Breast epithelium (tissue), 4 donors: ENCODE results near the gene SNRK. TPM values are rescaled to one million over a fixed set of nuclear protein-coding genes. Genes with fewer than 3 reads are reported as not detected.

ENCODE experiments used
- DNase-seq, 2 donors: peaks; one replicate each; pipeline ENCODE4 v3.0.0-alpha.2; 2019; ENCODE audit warnings: low spot score in 2 of 2
- H3K27ac ChIP-seq, 2 donors: fragments of 200-600 bp; sonication (generic) in 1 of 2; one replicate each; pipeline ENCODE4 v1.5.1; 2016 to 2019; ENCODE audit warnings: mild to moderate bottlenecking in 1 of 2
- H3K27me3 ChIP-seq, 2 donors: fragments of 200-600 bp; sonication (generic) in 1 of 2; one replicate each; pipeline versions ENCODE4 v1.5.1 to v1.6.0; 2017 to 2019; ENCODE audit warnings: control low read depth in 1 of 2, mild to moderate bottlenecking in 1 of 2
- H3K36me3 ChIP-seq: fragments of 200-600 bp; one replicate; pipeline ENCODE4 v1.5.1; 2019
- H3K4me1 ChIP-seq, 2 donors: fragments of 200-600 bp; sonication (generic); one replicate each; pipeline ENCODE4 v1.5.1; 2016 to 2019; ENCODE audit warnings: control low read depth in 1 of 2
- H3K4me3 ChIP-seq, 3 donors: fragments of 200-600 bp; sonication (generic); 1 replicate in 2 of 3; 2 replicates in 1 of 3; pipeline ENCODE4 v1.5.1; 2016 to 2019; ENCODE audit warnings: mild to moderate bottlenecking in 3 of 3, moderate library complexity in 2 of 3
- H3K9me3 ChIP-seq, 2 donors: fragments of 200-600 bp; sonication (generic) in 1 of 2; one replicate each; pipeline ENCODE4 v1.5.1; 2016 to 2019; ENCODE audit warnings: control low read depth in 1 of 2
- CTCF ChIP-seq, 3 donors: fragments of 450-650 bp; IDR thresholded peaks; one replicate each; pipeline ENCODE4 v1.5.1; 2016 to 2017; ENCODE audit warnings: antibody characterized with exemption in 3 of 3, mild to moderate bottlenecking in 3 of 3, moderate library complexity in 3 of 3
- POLR2A ChIP-seq: fragments of 450-650 bp; IDR thresholded peaks from one replicate; pipeline ENCODE4 v1.6.1; 2016; ENCODE audit warnings: antibody characterized with exemption, mild to moderate bottlenecking, moderate library complexity
- POLR2AphosphoS5 ChIP-seq, 3 donors: sonication (generic); formaldehyde crosslinking; IDR thresholded peaks; one replicate each; pipeline ENCODE4 v1.6.1; 2017; ENCODE audit warnings: antibody characterized with exemption in 3 of 3
- intact Hi-C: fragments of 100-400 bp; cut with DNase I; formaldehyde crosslinking; loops from one replicate; pipeline ENCODE4 v1.15.1; 2023; ENCODE audit warnings: low total_unique reads
- total RNA-seq, 3 donors: library from RNA; depleted of rRNA; stranded (reverse); fragments of >200 nt; gene quantifications; one replicate each; pipeline ENCODE4 v1.1.0, GENCODE V29; 2016

Gene SNRK
- total RNA-seq, 3 donors from 2014 or later, result 52.0 to 84.9 (median 72.8) TPM

GRCh38 chr3:43302116-43302880 lies 16.0 kb downstream of the SNRK start:
- peaks cover 0 to 4% of the 10 kb centered on the region in 2 donors for H3K4me1 ChIP-seq
- no peak overlapping the region for H3K27ac ChIP-seq
- no peak overlapping the region for H3K4me3 ChIP-seq
- H3K9me3 ChIP-seq, result no peaks in the 10 kb centered on the region
- DNase-seq, result no peak
- TF ChIP-seq CTCF (IDR thresholded peaks at IDR 0.05) (no peak), POLR2A (no peak), POLR2AphosphoS5 (IDR thresholded peaks at IDR 0.05) (no peak)
- no peaks in the 10 kb centered on the region for H3K36me3 ChIP-seq
- H3K27me3 ChIP-seq, result no peaks in the 10 kb centered on the region
- intact Hi-C loops, result no loop called here

- TF ChIP-seq POLR2A (no peak), CTCF (IDR thresholded peaks at IDR 0.05) (no peak), POLR2AphosphoS5 (IDR thresholded peaks at IDR 0.05) (no peak)
- no peak for DNase-seq
- no peaks in the 10 kb centered on the region for H3K36me3 ChIP-seq
- no peaks in the 10 kb centered on the region for H3K4me1 ChIP-seq
- H3K4me3 ChIP-seq, result no peak overlapping the region
- H3K9me3 ChIP-seq, result no peaks in the 10 kb centered on the region
- H3K27me3 ChIP-seq, result no peaks in the 10 kb centered on the region
- no peak overlapping the region for H3K27ac ChIP-seq
- intact Hi-C loops, result no loop called here
These were observed 17.8 kb downstream of the SNRK start for GRCh38 chr3:43304126-43304525.

- no peak for DNase-seq
- no peak for TF ChIP-seq POLR2AphosphoS5 (IDR thresholded peaks at IDR 0.05)
- H3K4me3 ChIP-seq, result no peak overlapping the region
- intact Hi-C loops, result no loop called here
- H3K9me3 ChIP-seq, result no peaks in the 10 kb centered on the region
- no peak overlapping the region for H3K27ac ChIP-seq
- H3K36me3 ChIP-seq, result no peaks in the 10 kb centered on the region
- no peaks in the 10 kb centered on the region for H3K27me3 ChIP-seq
- no peaks in the 10 kb centered on the region for H3K4me1 ChIP-seq
These were observed 20.9 kb downstream of the SNRK start for GRCh38 chr3:43307226-43307625.

DNA sequence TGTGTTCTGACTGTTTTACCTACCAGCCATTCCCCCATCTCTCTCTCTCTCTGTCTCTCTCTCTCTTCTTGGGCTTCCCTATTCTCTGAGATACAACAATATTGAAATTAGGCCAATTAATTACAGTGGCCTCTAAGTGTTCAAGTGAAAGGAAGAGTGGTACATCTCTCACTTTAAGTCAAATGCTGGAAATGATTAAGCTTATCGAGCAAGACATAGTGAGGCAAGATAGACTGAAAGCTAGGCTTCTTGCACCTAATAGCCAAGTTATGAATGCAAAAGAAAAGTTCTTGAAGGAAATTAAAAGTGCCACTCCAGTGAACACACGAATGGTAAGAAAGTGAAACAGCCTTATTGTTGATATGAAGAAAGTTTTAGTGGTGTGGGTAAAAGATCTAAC lies 21.3 kb downstream of the SNRK start:
- no peaks in the 10 kb centered on the region for H3K4me1 ChIP-seq
- intact Hi-C loops, result no loop called here
- DNase-seq, result no peak
- H3K27ac ChIP-seq, result no peak overlapping the region
- no peaks in the 10 kb centered on the region for H3K9me3 ChIP-seq
- H3K27me3 ChIP-seq, result no peaks in the 10 kb centered on the region
- no peak overlapping the region for H3K4me3 ChIP-seq
- H3K36me3 ChIP-seq, result no peaks in the 10 kb centered on the region
- no peak for TF ChIP-seq POLR2A
- TF ChIP-seq POLR2AphosphoS5 (IDR thresholded peaks at IDR 0.05), result no peak
- TF ChIP-seq CTCF (IDR thresholded peaks at IDR 0.05), result no peak

- no peaks in the 10 kb centered on the region for H3K27me3 ChIP-seq
- DNase-seq, result no peak
- H3K9me3 ChIP-seq, result no peaks in the 10 kb centered on the region
- no peaks in the 10 kb centered on the region for H3K4me1 ChIP-seq
- intact Hi-C loops, result no loop called here
- H3K27ac ChIP-seq, result no peak overlapping the region
- TF ChIP-seq POLR2AphosphoS5 (IDR thresholded peaks at IDR 0.05) (no peak), CTCF (IDR thresholded peaks at IDR 0.05) (no peak), POLR2A (no peak)
- no peaks in the 10 kb centered on the region for H3K36me3 ChIP-seq
- H3K4me3 ChIP-seq, result no peak overlapping the region
These were observed 23.3 kb downstream of the SNRK start for GRCh38 chr3:43309372-43310305.
